Erythroblast (primary cell): Measurements from ENCODE around the gene IP6K3.

ENCODE experiments used
- GATA1 ChIP-seq: IDR thresholded peaks from 2 replicates; pipeline ENCODE4 v1.6.1; 2011; ENCODE audit warnings: low read depth, mild to moderate bottlenecking, control low read depth, low read length, moderate library complexity
- POLR2A ChIP-seq: IDR thresholded peaks from 2 replicates; pipeline ENCODE4 v1.6.1; 2011; ENCODE audit warnings: mild to moderate bottlenecking, low read length

GRCh38 chr6:33746036-33746600 is 587 bp downstream of the IP6K3 start:
- TF ChIP-seq POLR2A (no peak), GATA1 (no peak)
